ENCODE data around the gene MAPRE3.
A peak's percentile ranks its signal among the peaks of the same experiment; 100 is the strongest.

MAPRE3 gene

GRCh38 chr2:26951236-26951635 is 19.2 kb upstream of the MAPRE3 start:
- DNase-seq: no peak

- DNase-seq: no peak
These were observed 18.1 kb upstream of the MAPRE3 start for GRCh38 chr2:26952374-26952773.

GRCh38 chr2:26954135-26954534 is 16.3 kb upstream of the MAPRE3 start:
- no peak for DNase-seq

DNA sequence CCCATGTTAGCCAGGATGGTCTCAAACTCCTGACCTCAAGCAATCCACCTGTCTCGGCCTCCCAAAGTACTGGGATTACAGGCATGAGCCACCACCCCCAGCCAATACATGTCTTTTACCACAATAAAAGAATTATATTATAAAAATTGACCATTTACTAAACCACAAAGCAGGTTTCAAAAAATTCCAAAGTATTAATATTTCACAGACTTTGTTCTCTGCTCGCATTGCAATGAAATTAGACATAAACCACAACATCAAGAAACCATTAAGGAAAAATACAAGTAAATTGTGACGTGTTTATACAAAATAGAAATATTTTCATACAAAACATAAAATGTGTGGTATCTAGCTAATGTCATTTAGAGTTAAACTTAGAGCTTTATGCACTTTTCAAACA is 13.4 kb upstream of the MAPRE3 start:
- no peak for DNase-seq

- DNase-seq: no peak
These were observed 12.9 kb upstream of the MAPRE3 start for GRCh38 chr2:26957534-26957933.

GRCh38 chr2:26959331-26959730 is 11.1 kb upstream of the MAPRE3 start:
- no peak for DNase-seq

- no peak for DNase-seq
These were observed 5.8 kb upstream of the MAPRE3 start for GRCh38 chr2:26964446-26965130.

DNA sequence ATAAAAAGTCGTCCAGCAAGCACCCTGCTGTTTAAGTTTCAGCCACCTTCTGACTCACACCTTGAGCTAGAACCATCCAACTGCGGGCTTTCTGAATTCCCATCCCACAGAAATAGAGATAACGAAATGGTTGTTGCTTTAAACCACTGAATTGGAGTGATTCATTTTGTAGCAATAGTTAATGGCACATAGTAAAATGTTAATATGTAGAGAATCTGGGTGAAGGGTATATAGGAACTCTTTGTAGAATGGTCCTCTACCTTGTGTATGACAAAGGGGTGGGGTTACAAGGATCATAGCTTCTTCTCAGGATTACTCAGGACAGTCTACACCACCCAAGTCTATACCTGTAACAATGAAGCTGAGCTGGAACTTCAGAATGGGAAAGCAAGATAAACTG is 2.4 kb upstream of the MAPRE3 start:
- DNase-seq: no peak

- DNase-seq: no peak
These were observed 1.2 kb upstream of the MAPRE3 start for GRCh38 chr2:26969077-26969844.

DNA sequence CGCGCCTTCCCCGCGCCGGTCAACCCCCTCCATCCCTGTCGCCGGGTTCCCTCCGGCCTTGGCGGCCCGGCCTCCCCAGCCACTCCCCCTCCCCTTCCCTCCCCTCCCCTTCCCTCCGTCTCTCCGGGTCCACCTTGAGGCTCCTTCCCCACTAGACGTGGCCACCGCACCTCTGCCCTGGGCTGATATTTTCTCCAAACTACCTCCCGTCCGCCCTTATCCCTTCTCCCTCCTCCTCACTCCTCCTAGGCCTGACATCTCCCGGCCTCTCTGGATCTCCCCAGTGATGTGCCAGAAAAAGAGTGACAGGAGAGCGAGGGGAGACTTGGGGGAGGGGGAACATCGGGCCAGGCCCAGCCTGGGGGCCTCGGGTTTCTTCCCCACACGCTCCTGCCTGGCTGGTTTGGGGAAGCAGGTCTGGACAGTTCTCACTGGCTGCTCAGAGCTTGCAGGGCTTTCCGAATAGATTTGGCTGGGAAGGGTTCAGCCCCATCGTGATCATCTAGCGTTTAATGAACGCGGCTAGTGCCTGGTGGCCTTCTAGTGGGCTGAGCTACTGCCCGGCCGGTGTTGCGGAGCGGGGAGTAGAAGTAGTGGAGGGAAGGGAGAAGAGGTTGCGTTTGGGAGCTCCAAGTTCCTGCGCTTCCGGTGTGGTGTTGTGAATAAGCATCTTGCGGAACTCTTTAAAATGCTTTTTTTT is 641 bp downstream of the MAPRE3 start:
- peak in 1 of 2 experiments; percentile 31 for DNase-seq

GRCh38 chr2:26971911-26972786 is 1.7 kb downstream of the MAPRE3 start:
- DNase-seq: no peak

- no peak for DNase-seq
These were observed 3.9 kb downstream of the MAPRE3 start for GRCh38 chr2:26974352-26974751.

DNA sequence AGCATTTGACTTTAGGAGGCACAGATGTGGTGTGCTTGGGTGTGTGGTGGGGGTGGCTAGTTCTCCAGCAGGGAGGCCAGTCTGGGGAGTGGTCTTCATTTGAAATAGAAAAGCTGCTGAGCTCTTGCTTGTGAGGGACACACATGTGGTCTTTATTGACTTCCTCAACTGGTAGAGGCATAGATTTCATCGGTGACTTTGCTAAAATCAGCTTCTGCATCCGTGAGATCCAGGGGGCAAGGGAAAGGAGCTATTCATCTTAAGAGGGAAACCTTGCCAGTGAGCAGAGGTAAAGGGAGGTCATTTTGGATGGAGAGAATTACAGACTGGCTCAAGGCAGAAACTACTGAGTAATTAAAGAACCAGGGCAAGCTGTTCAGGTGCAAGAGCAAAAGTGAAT is 4.7 kb downstream of the MAPRE3 start:
- DNase-seq: no peak

DNA sequence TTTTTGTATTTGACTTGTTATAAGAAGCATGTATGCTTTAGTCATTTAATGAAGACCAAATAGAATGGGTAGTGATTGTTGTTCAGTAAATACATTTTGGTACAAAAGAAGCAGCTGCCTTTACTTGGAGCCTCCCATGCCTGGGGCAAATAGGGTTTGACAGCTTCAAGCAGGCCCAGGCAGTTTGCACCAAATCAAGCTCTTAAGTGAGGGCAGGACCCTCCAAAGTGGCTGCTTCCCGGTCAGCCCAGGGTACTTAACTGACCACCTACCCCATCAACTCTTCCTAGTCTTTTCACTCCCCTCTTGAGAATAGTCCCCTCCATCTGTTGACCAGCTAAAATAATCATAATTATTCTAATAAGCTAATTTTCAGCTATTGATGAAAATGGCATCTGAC is 5.2 kb downstream of the MAPRE3 start:
- DNase-seq: no peak

GRCh38 chr2:26976237-26976636 is 5.8 kb downstream of the MAPRE3 start:
- no peak for DNase-seq

- no peak for DNase-seq
These were observed 6.6 kb downstream of the MAPRE3 start for GRCh38 chr2:26977012-26977411.

GRCh38 chr2:26978061-26978596 is 7.7 kb downstream of the MAPRE3 start:
- DNase-seq: no peak

GRCh38 chr2:26979741-26980140 is 9.3 kb downstream of the MAPRE3 start:
- no peak for DNase-seq

DNA sequence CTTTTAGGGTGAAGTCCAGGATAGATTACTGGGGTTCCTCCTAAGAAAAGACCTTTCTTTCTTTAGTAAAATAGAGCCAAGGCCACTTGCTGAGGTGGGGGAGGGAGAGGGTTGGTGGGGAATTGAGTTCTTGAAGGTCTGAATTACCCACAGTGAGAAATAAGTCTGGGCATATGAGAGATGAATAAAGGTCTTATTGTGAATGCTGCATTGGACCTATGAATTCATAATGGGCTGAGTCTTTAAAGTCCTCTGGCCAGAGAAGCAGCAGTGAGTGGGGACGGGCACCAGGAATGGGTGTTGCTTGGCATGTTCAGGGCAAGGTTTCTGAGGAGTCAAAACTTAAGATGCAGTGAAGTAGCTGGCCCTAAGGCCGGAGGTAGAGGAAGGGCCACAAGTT is 10.5 kb downstream of the MAPRE3 start:
- DNase-seq: no peak

DNA sequence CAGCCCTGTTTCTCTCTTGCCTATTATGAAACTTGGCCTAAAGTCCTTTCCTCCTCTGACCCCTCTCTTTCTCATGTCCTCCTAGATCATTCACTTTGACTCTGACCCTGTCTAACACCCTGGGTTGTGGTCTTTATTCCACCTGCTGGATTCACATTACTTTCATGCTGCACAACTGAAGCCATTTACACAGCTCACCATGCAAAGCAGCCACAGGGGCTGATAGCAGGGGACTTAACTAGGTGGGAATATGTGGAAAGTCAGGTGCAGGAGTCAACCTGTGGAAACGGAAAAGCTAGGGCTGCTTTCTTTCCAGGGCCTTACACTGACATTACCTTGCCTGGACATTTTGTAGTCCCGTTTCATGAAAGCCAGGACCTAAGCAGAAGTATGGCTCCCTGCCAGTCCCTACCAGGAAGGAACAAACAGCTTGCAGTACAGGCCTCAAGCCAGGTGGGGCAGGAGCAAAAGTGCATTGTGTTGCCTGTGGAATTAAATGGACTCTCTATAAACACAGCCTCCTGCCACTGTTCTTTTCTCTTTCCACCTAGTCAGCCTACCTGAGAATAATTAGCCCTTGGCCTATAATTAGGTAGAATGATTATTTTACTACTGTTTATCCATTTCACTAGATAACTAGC is 11.8 kb downstream of the MAPRE3 start:
- DNase-seq: peak in 1 of 2 experiments; percentile 22

DNA sequence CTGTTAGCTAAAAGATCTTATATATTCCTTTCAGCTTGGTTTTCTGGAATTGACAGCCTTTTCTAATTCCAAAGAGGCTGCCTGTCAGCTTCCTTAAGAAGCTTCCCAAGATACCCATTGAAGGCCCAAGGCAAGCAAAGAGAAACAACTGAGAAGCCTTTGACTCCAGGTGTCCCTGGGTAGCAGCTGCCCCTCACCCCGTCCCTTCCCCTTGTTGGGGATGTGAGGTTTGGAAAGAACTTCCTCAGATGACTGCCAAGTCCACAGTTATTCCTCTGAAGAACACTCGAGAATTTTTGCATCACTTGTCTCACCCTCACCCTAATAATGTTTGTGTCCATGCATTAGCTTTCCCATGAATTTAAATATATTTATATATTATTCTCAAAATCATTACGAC is 13.3 kb downstream of the MAPRE3 start:
- no peak for DNase-seq

DNA sequence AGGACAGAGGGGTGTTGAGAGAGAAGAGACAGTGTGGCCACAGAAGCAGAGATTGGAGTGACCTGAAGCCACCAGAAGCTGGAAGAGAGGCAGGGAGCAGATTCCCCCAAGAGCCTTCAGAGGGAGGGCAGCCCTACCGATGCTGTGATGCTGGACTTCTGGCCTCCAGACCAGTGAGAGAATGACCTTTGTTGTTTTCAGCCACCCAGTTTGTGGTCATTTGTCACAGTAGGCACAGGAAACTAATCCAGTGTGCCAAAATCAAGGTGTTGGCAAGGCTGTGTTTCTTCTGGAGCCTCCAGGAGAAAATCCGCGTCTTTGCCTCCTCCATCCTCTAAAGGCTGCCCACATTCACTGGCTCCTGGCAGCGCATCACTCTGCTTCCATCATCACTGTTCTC is 15.4 kb downstream of the MAPRE3 start:
- DNase-seq: no peak
